Thyroid gland (tissue), 4 donors: Measurements from ENCODE around the gene KRT40.

Source experiments
- POLR2A ChIP-seq, 2 donors: fragments of 450-650 bp; IDR thresholded peaks; one replicate each; pipeline ENCODE4 v1.6.1; 2017; ENCODE audit warnings: antibody characterized with exemption in 2 of 2, mild to moderate bottlenecking in 2 of 2, moderate library complexity in 1 of 2
- TF ChIP-seq, protein P1 (sequence below), 6 experiments: fragments of 200-600 bp in 3 of 6; fragments of 450-650 bp in 3 of 6; sonication (generic) in 3 of 6; IDR thresholded peaks; one replicate each; pipeline ENCODE4 v1.5.1; 2016 to 2019; ENCODE audit warnings: antibody characterized with exemption in 6 of 6, mild to moderate bottlenecking in 2 of 6, inconsistent platforms in 1 of 6, moderate library complexity in 1 of 6

DNA sequence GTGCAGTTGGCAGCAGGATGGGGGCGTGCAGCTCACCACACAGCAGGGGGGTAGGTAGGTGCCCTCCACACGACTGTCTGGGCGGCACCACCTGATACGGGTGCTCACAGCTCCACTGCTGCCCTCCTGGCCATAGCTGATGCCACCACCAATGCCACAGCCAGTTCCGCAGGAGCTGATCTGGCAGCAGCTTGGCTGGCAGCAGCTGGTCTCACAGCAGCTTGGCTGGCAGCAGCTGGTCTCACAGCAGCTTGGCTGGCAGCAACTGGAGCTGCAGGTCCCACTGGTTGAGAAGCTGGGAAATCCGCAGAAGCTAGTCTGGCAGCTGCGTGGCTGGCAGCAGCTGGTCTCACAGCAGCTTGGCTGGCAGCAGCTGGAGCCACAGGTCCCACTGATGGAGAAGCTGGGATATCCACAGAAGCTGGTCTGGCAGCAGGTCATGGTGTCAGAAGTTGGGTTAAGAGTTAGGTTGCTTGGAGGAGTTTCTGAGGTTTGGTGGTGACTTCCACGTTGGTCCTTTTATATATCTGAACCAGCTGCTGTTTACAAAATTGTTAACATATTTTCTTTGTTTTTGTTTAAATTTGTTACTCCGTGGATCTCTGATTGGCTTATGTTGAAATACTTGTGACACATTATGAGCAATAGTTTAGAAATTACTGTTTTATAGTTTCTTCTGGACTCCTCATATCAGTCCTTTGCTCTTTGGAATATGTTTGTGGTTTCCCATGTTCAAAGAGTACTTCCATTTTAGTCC is 42.8 kb upstream of the KRT40 start, which contains the start of gene KRTAP1-5:
- TF ChIP-seq, protein P1, sequence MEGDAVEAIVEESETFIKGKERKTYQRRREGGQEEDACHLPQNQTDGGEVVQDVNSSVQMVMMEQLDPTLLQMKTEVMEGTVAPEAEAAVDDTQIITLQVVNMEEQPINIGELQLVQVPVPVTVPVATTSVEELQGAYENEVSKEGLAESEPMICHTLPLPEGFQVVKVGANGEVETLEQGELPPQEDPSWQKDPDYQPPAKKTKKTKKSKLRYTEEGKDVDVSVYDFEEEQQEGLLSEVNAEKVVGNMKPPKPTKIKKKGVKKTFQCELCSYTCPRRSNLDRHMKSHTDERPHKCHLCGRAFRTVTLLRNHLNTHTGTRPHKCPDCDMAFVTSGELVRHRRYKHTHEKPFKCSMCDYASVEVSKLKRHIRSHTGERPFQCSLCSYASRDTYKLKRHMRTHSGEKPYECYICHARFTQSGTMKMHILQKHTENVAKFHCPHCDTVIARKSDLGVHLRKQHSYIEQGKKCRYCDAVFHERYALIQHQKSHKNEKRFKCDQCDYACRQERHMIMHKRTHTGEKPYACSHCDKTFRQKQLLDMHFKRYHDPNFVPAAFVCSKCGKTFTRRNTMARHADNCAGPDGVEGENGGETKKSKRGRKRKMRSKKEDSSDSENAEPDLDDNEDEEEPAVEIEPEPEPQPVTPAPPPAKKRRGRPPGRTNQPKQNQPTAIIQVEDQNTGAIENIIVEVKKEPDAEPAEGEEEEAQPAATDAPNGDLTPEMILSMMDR (IDR thresholded peaks at IDR 0.05), result no peak
- TF ChIP-seq POLR2A (IDR thresholded peaks at IDR 0.05), result no peak
